Lower leg skin (tissue), 4 donors: ENCODE data around the gene WDR47. TPM values are rescaled to one million over a fixed set of nuclear protein-coding genes. Genes with fewer than 3 reads are reported as not detected.

ENCODE experiments used
- DNase-seq, 2 donors: peaks; one replicate each; pipeline ENCODE4 v3.0.0-alpha.2; 2019; ENCODE audit warnings: low spot score in 2 of 2
- H3K4me3 ChIP-seq: fragments of 200-600 bp; sonication (generic); 2 replicates; pipeline ENCODE4 v1.5.1; 2017; ENCODE audit warnings: mild to moderate bottlenecking, low read depth; ENCODE audit not compliant: poor library complexity, severe bottlenecking
- CTCF ChIP-seq, 3 donors: fragments of 450-650 bp; IDR thresholded peaks; one replicate each; pipeline ENCODE4 v1.5.1; 2016; ENCODE audit warnings: antibody characterized with exemption in 3 of 3, mild to moderate bottlenecking in 3 of 3, moderate library complexity in 2 of 3
- POLR2A ChIP-seq, 2 donors: fragments of 450-650 bp; IDR thresholded peaks; one replicate each; pipeline ENCODE4 v1.6.1; 2016 to 2017; ENCODE audit warnings: antibody characterized with exemption in 2 of 2, mild to moderate bottlenecking in 1 of 2, moderate library complexity in 1 of 2
- WGBS, 2 donors: methylation state at CpG; one replicate each; pipeline ENCODE4 v1.1.5; 2018; 5-methylcytosine and 5-hydroxymethylcytosine counted together
- intact Hi-C: fragments of 100-400 bp; cut with DNase I; formaldehyde crosslinking; loops from one replicate; pipeline ENCODE4 v1.15.0; 2023; ENCODE audit warnings: low total_unique reads
- total RNA-seq, 4 donors: library from RNA; depleted of rRNA; stranded (reverse); fragments of >200 nt; gene quantifications; one replicate each; pipeline ENCODE4 v1.1.0, GENCODE V29; 2016

WDR47 gene
- total RNA-seq, 4 donors from 2014 or later = 44.3 to 75.3 (median 49.0) TPM

GRCh38 chr1:108957888-108958287 is 84.0 kb downstream of the WDR47 start:
- H3K4me3 ChIP-seq = no peak overlapping the region
- TF ChIP-seq CTCF (IDR thresholded peaks at IDR 0.05) (no peak), POLR2A (IDR thresholded peaks at IDR 0.05) (no peak)
- intact Hi-C loops = no loop called here
- DNase-seq = no peak
- WGBS, 2 donors = 94 to 95% methylated on average over 5 of the region's 5 CpGs

DNA sequence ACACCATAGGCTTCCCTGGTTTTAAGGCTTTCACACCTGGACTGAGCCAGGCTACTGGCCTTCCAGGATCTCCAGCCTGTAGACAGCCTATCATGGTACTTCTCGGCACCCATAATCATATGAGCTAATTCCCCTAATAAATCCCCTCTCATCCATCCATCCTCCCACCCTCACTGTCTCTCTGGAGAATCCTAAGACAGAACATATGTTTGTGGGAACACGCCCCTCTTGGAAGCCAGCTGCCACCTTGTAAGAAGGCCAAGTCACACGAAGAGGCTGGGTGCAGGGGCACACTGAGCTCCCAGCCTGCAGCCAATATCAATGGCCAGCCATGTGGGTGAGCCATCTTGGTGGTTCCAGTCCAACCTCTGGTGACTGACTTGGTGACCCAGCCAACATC is 86.0 kb downstream of the WDR47 start:
- H3K4me3 ChIP-seq = no peak overlapping the region
- intact Hi-C loops = no loop called here
- DNase-seq = no peak
- TF ChIP-seq CTCF (IDR thresholded peaks at IDR 0.05) (no peak), POLR2A (IDR thresholded peaks at IDR 0.05) (no peak)
- 70 to 72% methylated on average over 3 of the region's 3 CpGs for WGBS, 2 donors

DNA sequence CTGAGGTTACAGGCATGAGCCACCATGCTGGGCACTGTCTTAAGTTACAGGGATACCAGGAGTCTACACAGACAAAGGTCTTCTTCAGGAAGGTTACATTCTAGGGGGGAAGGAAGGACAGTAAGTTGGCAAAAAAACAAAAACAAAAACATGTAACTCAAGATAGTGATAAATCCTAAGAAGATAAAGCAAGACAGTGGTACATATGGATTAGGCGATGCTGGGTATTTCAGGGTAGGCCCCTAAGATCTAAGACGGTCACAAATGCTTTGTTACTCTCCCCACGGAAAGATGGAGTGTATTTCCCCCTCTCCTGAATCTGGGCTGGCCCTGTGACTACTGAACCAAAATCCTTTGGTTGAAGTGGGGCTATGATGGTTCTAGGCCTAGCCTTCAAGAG is 86.8 kb downstream of the WDR47 start:
- TF ChIP-seq CTCF (IDR thresholded peaks at IDR 0.05) = no peak
- no peak for TF ChIP-seq POLR2A (IDR thresholded peaks at IDR 0.05)

GRCh38 chr1:108953452-108953851 is 88.5 kb downstream of the WDR47 start:
- TF ChIP-seq POLR2A (IDR thresholded peaks at IDR 0.05) (no peak), CTCF (IDR thresholded peaks at IDR 0.05) (no peak)
- DNase-seq = no peak
- no peak overlapping the region for H3K4me3 ChIP-seq
- intact Hi-C loops = no loop called here
- WGBS, 2 donors = 88 to 90% methylated on average over 6 of the region's 6 CpGs

More for the DNA sequence above, 86.8 kb downstream of the WDR47 start:
- no peak overlapping the region for H3K4me3 ChIP-seq
- whole genome bisulfite sequencing, 2 donors = 97 to 98% methylated on average over 3 of the region's 3 CpGs
- intact Hi-C loops = no loop called here
- DNase-seq = no peak

DNA sequence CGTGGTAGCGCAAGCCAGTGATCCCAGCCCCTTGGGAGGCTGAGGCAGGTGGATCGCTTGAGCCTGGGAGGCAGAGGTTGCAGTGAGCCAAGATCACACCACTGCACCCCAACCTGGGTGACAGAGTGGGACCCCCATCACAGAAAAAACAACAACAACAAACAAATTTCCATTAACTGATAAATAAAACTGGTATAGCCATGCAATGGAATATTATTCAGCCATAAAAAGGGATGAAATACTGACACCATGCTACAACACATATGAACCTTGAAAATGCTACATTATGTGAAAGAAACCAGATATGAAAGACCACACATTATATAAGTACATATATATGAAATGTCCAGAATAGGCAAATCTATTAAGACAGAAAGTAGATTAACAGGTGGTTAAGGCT is 90.7 kb downstream of the WDR47 start:
- WGBS, 2 donors = 86 to 97% methylated on average over 3 of the region's 3 CpGs
- no peak for TF ChIP-seq POLR2A (IDR thresholded peaks at IDR 0.05)
- no peak for TF ChIP-seq CTCF (IDR thresholded peaks at IDR 0.05)
- intact Hi-C loops = no loop called here
- H3K4me3 ChIP-seq = no peak overlapping the region
- DNase-seq = no peak

DNA sequence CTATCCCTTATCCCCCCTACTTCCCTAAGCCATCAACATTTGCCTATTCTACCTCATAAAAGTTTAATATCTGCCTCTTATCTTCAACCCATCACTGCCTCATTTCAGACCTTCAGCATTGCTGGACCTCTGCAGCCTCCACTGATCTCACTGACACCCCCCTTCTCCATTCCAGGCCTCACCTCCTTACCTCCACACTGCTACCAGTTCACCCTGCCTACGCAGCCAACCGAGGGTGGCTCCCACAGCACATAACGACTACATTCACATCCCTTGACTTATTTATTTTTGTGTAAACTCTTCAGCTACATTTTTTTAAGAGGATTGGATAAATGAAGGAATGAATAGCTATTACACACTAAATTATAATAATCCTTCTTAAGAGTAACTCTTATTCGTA is 92.9 kb downstream of the WDR47 start:
- no peak for DNase-seq
- intact Hi-C loops = no loop called here
- TF ChIP-seq POLR2A (IDR thresholded peaks at IDR 0.05) (no peak), CTCF (IDR thresholded peaks at IDR 0.05) (no peak)
- WGBS, 2 donors = 88% methylated on average over 4 of the region's 4 CpGs
- H3K4me3 ChIP-seq = no peak overlapping the region
